HG03196 (cell line): Measurements from ENCODE around the gene ELAVL1.
"Not testable (repeated sequence)": the region's sequence is repeated elsewhere in the genome, so short reads cannot be mapped to it uniquely, and the experiment has no call there.

Source experiments
- ATAC-seq: cut with Tn5 transposase; IDR thresholded peaks from one replicate; pipeline ENCODE4 v1.9.1; 2021; ENCODE audit not compliant: unreplicated experiment

The ELAVL1 gene

DNA sequence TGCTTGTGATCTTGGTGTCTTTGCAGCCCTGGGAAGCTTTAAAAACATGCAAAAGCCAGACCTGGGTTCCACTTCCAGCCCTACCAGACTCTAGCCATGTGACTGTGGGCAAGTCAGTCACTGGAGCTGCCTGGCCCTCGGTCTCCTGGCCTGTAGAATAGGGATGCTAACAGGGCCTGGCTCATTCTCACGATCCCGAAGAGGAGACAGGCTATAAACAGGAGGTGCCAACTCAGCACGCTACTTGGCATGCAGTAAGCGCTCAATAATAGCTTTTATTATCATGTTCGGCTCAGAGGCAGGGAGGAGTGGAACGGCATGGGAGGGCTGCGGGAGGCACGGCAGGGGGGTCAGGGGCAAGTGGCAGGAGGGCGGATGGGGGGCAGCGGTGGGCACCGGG is 81.2 kb downstream of the ELAVL1 start:
- ATAC-seq = no peak

DNA sequence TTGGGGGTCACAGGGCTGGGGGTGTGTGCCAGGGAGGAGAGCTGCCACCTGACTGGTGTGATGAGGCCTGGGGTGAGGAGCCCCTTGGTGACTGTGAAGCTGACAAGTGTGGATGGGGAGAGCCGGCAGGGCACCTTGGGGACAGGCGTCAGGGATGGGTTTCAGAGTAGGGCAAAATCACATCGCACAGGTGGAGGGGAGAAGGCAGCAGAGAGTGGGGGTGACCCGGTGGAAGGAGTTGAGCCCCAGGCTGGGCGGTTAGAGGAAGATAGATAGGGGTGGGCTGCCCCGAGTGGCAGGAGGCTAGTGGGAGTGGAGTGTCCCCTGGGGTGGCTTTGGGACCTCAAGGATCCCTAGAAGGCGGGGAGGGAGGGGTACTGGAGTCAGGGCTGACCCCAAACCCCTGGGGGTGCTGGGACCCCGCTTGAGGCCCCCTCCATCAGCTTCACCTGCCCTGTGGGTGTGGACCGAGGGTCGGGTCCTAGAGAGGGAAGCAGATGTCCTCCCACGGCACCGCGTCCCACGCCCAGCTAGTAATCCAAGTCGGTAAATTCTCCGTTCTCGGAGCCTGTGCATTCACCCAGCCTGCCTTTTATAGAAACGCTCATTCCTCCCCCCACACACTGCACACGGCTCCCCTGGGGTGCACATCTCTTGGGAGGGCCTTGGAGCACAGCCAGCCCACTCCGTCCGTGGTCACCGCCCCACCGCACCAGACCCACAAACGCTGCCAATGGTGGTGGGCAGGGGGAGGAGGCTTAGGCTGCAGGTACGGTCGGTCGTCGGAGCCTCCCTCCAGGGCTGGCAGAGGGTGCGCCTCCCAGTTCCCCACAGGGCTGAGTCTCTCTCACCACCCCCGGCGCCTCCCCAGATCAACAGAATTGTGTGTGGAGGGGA is 81.9 kb downstream of the ELAVL1 start:
- no peak for ATAC-seq

DNA sequence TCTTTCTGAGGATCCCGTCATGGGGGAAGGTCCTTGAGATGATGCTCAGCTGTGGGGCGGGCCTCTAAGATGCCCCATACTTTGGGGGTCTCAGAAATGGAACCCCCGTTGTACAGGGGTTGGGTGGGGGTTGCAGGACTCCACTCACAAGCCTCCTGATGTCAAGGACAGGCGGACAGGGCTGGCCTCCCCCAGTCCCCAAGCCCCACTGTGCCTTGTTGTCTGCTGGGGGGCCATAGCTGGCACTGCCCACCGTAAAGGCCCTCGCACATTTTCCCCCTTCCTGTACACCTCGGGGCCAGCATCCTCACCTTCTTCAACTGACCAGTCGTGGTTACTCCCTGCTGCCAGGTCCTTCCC is 82.6 kb downstream of the ELAVL1 start:
- no peak for ATAC-seq

DNA sequence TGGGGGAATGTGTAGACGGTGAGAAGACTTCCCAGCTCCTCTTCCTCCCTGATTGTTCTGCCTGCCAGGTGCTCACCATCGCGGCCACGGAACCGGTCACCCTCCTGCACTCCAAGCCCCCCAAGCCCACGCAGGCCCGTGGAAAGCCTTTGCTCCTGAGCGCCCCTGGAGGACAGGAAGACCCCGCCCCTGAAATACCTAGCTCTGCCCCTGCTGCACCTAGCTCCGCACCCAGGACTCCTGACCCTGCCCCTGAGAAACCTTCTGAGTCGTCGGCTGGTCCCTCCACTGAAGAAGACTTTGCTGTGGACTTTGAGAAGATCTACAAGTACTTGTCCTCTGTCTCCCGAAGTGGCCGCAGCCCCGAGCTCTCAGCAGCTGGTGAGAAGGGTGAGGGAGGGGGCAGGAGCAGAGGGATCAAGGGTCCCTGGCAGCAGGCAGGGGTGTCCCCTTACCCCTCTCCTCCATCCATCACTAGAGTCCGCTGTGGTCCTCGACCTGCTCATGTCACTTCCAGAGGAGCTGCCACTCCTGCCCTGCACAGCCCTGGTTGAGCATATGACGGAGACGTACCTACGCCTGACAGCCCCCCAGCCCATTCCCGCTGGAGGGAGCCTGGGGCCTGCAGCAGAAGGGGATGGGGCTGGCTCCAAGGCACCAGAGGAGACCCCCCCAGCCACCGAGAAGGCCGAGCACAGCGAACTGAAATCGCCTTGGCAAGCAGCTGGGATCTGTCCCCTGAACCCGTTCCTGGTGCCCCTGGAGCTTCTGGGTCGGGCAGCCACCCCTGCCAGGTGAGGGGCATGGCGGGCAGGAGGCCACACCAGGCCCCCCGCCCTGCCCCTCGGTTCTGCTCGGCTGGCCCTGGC is 83.2 kb downstream of the ELAVL1 start:
- ATAC-seq = no peak

DNA sequence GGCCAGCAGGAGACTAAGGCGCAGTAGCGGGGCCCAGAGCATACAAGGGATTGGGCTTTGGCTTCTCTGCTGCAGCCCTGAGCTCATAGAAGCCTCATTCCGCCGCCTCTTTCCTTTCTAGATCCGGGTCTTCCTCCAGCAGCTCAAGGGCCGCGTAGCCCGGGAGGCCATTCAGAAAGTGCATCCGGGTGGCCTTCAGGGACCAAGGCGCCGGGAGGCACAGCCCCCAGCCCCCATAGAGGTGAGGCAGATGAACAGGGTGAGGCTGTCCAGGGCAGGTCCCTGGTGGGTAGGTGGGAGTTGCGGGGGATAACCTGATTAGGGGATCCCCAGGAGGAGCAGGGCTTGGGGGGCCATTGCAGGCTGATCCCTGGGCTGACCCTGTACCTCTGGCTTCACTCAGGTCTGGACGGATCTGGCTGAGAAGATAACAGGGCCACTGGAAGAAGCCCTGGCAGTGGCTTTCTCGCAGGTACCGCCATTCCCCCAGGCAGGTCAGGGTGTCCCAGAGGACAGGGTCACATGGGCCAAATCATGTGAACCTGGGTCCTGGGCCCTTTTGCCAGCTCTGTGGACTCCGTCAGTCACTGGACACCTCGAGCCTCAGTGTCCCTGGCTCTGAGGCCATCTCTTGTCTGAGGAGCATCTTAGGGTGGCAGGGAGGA is 84.0 kb downstream of the ELAVL1 start:
- no peak for ATAC-seq

DNA sequence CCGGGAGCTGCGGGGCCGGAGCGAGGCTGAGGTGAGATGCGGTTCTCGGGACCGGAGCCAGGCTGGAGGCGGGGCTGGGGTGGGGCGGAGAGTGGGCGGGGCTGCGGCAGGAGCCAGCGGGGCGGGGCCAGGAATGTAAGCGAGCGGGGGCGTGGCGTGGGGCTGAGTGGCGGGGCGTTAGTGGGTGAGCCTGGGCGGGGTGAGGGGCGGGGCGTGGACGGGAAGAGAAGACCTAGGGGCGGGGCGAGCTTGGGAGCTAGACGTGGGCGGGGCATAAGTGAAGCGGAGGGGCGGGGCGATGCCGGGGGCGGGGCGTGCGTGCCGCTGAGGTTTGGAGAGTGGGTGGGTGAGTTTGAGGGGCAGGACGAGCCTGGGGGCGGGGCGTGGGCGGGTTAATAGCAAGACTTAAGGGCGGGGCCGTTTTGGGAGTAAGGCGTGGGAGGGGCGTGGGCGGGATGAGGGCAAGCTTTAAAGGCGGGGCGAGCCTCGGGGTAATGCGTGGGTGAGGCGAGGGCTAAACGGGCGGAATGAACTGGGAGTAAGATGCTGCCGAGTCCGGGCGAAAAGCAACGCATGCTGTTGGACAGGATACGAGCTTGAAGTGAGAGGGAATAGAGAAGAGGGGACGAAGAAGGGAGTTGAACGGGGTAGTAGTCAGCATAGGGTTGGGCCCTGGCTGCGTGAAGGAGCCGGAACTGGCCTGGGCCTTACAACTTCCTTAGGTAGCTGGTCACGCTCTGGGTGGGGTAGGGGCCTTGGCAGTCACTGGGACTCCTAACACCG is 84.7 kb downstream of the ELAVL1 start:
- ATAC-seq = peak; percentile 34

DNA sequence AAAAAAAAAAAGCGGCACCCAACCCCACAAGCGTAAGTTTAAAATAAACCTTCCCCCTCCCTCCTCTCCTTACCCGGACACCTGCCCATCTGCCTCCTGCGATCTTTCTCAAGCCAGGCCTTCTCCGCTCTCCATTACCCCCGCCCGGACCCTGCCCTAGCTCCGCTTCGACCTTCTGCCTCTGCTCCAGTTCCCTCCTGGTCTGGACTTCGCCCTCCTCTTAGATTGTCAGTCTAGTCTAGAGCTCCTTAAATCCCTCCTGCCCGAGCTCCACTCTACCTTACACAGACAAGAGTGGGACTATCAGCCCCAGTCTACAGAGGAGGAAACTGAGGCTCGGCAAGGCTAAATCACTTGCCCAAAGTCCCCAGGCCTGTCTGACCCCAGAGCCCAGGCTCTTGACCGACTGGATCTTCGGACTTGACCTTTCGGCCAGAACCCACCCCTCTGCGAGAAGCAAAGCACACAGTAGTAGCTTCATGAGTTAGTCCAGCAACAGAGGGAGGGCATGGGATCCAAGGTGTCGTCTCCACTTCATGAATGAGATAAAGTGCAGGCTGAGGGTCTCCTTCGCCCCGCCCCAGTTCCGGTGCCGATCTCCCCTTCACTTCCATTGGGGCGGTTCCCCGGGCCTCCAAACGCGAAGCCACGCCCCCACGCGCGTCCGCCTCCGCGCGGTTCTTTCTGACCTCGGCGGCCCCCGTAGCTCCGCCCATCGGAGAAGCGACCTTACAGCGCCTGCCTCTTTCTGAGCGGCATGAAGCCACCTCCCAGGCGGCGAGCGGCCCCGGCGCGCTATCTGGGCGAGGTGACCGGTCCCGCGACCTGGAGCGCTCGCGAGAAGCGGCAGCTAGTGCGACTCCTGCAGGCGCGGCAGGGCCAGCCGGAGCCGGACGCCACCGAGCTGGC is 85.6 kb downstream of the ELAVL1 start, which contains the start of gene SNAPC2:
TSS of gene SNAPC2 (plus strand) at position 729 of the 909 bp plus-strand sequence. CDS start at position 758, 29 bp downstream.
- peak; percentile 56 for ATAC-seq

DNA sequence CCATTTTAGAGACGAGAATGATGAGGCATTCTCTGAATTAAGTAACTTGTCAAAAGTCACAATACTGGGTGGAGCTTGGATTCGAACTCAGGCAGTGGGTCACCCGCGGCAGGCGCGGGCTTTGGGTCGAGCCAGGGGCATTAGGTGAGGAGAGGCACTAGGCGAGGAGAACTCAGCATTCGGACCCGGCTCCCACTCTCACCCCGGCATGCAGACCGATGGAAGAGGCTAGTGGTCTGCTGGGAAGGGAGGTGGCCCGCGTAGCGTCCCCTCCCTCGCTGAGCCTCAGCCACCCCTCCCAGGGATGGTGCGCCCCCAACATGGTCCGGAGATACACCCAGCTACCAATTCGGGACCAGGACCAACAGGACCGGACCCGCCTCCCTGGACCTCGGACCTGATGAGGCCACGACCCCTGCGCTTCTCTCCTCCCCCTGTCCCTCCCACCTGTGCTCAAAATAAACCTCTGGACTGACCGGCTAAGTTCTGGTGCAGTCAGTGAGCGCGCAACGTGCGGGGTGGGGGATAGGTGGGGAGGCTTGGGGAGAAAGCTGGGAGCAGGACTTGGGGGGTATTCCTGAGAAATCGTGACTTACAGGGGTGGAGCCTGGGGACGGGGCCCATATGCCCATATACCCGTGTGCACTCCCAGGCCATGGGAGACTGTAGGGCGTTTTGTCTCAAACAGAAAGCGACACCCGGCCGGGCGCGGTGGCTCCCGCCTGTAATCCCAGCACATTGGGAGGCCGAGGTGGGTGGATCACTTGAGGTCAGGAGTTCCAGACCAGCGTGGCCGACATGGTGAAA is 86.6 kb downstream of the ELAVL1 start:
- ATAC-seq = no peak

DNA sequence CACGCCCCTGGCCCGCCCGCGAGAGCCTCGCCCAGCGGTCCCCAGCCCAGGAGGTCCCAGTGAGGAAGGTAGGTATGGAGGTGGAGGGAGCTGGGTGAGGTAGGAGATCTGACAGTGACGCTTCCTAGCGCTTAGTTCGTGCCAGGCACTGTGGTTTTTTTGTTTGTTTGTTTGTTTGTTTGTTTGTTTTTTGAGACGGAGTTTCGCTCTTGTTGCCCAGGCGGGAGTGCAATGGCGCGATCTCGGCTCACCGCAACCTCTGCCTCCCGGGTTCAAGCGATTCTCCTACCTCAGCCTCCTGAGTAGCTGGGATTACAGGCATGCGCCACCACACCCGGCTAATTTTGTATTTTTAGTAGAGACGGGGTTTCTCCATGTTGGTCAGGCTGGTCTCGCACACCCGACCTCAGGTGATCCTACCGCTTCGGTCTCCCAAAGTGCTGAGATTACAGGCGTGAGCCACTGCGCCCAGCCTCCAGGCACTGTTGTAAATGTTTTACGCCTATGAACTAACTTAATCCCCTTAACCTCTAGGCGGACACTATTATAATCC is 87.3 kb downstream of the ELAVL1 start:
- ATAC-seq = not testable (repeated sequence)

DNA sequence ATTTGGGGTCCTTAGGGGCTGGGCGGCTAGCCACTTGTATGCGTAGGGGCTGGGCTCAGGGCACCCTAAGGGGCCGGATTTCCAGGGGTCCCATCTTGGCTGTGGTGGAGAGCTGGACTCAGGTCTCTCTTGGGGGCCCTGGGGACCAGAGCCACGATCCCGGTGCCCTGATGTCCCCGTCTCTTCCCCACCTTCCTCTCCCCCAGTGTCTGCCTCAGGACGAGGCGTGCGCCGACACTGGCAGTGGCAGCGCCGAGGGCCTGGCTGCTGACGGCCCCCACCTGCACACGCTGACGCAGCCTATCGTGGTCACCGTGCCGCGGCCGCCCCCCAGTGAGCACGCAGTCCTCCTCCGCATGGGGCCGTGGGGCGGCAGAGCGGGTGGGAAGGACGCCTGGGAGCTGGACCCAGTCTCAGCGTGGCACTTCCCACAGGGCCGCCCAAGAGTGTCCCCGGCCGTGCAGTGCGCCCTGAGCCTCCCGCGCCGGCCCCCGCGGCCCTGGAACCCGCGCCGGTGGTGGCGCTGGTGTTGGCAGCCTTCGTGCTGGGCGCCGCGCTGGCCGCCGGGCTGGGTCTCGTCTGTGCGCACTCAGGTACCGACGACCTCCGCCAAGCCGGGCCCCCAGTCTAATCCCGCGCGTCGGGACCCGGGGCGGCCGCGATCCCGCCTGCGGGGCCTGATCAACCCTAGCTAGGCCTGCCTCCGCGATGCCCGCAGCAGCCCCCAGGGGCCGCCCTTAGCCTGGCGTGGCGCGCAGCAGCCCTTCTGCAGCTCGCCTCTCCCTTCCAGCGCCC is 88.0 kb downstream of the ELAVL1 start:
- no peak for ATAC-seq

DNA sequence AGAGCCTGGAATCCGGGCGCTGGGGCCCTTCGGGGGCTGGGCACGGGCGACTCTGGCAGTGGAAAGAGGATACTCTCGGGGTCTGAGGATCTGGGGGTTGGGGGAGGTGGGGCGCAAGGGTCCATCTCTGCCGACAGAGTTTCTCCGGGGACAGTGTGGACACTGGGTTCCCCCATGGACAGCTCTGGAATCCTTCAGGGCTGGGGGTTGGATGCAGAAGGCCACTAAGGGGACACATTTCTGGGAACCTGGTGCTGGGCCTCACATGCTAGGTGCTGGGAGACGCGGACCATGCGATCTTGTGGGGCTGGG is 88.5 kb downstream of the ELAVL1 start:
- no peak for ATAC-seq

DNA sequence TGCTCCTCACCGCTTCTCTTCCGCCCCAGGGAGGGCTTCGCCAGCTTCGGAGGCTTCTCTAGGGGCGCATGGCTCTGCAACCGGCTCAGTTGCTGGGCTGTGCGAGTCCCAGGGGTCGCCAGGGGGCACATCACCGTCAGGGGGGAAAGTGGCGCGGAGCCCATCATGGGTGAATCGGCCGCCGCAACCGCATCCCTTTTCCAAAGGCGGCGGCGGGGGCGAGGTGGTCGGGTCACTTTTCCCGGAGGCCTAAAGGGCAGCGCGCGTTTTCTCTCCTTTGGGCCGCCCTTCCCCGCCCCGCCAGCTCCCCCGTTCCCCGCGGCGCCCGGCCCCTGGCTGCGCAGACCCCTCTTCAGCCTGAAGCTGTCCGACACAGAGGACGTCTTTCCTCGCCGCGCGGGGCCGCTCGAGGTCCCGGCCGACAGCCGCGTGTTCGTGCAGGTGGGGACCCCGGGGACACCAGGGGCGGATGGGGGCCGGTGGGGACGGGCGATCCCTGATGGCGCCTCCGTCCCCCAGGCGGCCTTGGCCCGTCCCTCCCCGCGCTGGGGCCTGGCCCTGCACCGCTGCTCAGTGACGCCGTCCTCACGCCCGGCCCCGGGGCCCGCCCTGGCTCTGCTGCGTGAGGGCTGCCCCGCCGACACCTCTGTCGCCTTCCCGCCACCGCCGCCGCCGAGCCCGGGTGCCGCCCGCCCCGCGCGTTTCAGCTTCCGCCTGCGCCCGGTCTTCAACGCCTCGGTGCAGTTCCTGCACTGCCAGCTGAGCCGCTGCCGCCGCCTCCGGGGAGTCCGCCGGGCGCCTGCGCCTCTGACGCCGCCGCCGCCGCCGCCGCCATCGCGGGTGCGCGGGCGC is 89.1 kb downstream of the ELAVL1 start:
- ATAC-seq = no peak

DNA sequence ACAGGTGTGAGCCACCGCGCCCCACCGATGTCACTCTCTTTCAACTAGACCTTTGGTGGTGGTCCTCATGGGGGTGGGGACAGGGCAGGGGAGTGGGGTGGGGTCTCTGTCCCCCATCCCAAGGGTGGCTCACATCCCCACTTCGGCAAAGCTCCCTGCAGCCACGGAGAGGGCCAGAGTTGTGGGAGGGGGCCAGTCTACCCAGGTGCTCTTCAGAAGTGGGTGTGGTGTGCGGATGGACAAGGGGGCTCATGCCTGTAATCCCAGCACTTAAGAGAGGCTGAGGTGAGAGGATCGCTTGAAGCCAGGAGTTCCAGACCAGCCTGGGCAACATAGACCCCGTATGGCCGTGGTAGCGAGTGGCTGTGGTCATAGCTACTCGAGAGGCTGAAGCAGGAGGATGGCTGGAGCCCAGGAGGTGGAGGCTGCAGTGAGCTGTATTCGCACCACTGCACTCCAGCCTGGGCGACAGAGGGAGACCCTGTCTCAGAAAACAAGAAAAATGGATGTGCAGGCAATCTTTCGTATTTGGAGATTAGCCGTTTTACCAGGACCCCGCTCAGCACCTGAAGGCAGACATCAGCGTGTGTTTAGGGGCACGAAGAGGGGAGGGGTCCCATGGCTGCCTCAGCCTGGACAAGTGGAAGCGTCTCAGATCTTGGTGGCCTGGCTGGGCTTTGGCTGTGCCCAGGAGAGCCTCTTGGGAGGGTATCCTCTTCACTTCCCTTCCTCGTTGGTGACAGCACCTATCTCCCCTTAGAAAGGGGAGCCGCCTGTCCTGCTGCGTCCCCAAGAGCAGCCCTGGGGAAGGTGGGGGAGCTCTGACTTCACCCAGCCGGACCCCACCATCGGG is 90.0 kb downstream of the ELAVL1 start:
- ATAC-seq = no peak

DNA sequence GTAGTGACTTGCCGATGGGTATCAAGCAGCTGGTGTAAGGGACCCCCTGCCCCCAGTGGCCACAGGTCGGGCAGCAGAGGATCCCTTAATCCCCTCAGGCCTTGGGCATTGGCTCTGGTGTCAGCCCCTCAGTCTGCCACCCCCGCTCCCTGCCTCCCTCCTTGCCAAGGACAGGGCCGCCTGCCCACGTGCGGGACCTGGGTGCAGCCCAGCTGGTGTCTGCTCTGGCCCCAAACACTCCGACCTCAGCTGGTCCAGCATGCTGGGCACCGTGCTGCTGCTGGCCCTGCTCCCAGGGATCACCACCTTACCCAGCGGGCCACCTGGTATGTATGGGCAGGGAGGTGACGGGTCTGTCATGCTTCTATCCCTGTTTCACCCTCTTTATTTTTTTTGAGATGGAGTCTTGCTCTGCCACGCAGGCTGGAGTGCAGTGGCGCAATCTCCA is 90.8 kb downstream of the ELAVL1 start, which contains the start of gene TGFBR3L:
TSS of gene TGFBR3L (plus strand) at position 233 of the 448 bp plus-strand sequence.
- no peak for ATAC-seq

DNA sequence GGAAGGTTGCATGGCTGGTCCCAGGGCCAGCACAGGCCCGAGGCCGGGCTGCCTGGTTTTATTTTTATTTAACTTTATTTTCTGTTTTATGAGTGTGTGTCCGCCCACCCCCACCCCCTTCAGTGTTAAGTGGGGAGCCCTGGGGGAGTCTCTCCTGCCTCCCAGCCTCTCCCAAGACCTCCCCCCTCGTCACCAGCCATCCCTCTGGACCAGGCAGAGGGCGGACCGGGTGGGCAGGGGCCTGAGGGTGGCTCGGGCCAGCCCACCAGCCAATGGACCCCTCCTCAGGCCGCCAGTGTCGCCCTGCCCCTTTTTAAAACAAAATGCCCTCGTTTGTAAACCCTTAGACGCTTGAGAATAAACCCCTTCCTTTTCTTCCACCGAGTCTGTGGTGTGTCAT is 91.3 kb downstream of the ELAVL1 start:
- ATAC-seq = no peak

DNA sequence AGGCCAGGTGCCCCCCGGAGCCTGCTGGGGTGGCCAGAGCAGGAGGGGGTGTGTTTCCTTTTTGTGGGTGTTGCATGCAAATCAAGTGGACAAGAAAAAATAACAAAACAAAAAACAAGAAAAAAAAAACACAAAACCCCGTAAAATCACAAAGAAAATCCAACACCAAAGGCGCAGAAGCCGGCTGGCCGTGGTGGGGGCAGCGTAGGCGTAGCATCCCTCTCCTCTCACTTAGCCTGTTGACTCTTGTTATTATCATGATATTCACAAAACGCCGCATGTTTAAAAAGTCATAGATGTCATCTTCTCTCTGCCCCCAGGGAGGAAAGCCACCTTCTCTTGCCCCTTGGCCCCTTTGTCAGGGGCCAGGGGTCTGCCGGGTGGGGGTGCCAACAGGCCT is 91.8 kb downstream of the ELAVL1 start:
- ATAC-seq = no peak
